WERI-Rb-1 (cell line): ENCODE measurements around the gene CNOT10.

Experiments used
- DNase-seq: peaks from one replicate; pipeline ENCODE4 v3.0.0-alpha.2; 2020
- H3K27ac ChIP-seq: fragments of 250-450 bp; sonication (Bioruptor Pico); 2 replicates; pipeline ENCODE4 v1.5.1; 2020; ENCODE audit warnings: mild to moderate bottlenecking, moderate library complexity
- H3K27me3 ChIP-seq: fragments of 250-450 bp; sonication (Bioruptor Pico); 2 replicates; pipeline ENCODE4 v1.5.1; 2021; ENCODE audit warnings: mild to moderate bottlenecking, low read depth, moderate library complexity; ENCODE audit not compliant: insufficient read depth, severe bottlenecking
- H3K36me3 ChIP-seq: fragments of 250-450 bp; sonication (Bioruptor Pico); 2 replicates; pipeline ENCODE4 v1.5.1; 2020; ENCODE audit warnings: mild to moderate bottlenecking, moderate library complexity
- H3K4me3 ChIP-seq: 2 replicates; pipeline ENCODE4 v1.5.1; 2011; ENCODE audit warnings: low read depth, mild to moderate bottlenecking, control low read depth, low read length
- H3K9me3 ChIP-seq: fragments of 250-450 bp; sonication (Bioruptor Pico); 2 replicates; pipeline ENCODE4 v1.5.1; 2021; ENCODE audit warnings: mild to moderate bottlenecking, moderate library complexity; ENCODE audit not compliant: severe bottlenecking
- CTCF ChIP-seq: IDR thresholded peaks from 2 replicates; pipeline ENCODE4 v1.5.1; 2011; ENCODE audit warnings: low read depth, mild to moderate bottlenecking, control low read depth, inconsistent platforms, low read length

Gene CNOT10

GRCh38 chr3:32758375-32758753 lies 73.4 kb downstream of the CNOT10 start:
- no peaks in the 10 kb centered on the region for H3K27me3 ChIP-seq
- H3K4me3 ChIP-seq: no peak overlapping the region
- no peaks in the 10 kb centered on the region for H3K9me3 ChIP-seq
- no peak for TF ChIP-seq CTCF
- peaks cover 15% of the 10 kb centered on the region for H3K36me3 ChIP-seq
- H3K27ac ChIP-seq: no peak overlapping the region
- DNase-seq: no peak

GRCh38 chr3:32759342-32759741 lies 74.4 kb downstream of the CNOT10 start:
- Histone ChIP-seq H3K4me3 (no peak overlapping the region), H3K27me3 (no peaks in the 10 kb centered on the region), H3K9me3 (no peaks in the 10 kb centered on the region), H3K27ac (no peak overlapping the region), H3K36me3 (peaks cover 20% of the 10 kb centered on the region)
- TF ChIP-seq CTCF: no peak
- DNase-seq: no peak

- Histone ChIP-seq H3K27ac (no peak overlapping the region), H3K9me3 (no peaks in the 10 kb centered on the region), H3K4me3 (no peak overlapping the region), H3K27me3 (no peaks in the 10 kb centered on the region), H3K36me3 (peaks cover 47% of the 10 kb centered on the region)
- no peak for TF ChIP-seq CTCF
- DNase-seq: no peak
Measured at GRCh38 chr3:32764481-32764880, 79.5 kb downstream of the CNOT10 start.

GRCh38 chr3:32778389-32778788 lies 93.4 kb downstream of the CNOT10 start:
- Histone ChIP-seq H3K27me3 (no peaks in the 10 kb centered on the region), H3K9me3 (no peaks in the 10 kb centered on the region), H3K36me3 (peaks cover 22% of the 10 kb centered on the region), H3K27ac (no peak overlapping the region), H3K4me3 (no peak overlapping the region)
- peak; percentile 16 for DNase-seq
- TF ChIP-seq CTCF: peak; percentile 27; the same call in 1 of the 2 replicates

GRCh38 chr3:32780071-32780734 lies 95.2 kb downstream of the CNOT10 start:
- H3K4me3 ChIP-seq: peak overlapping the region; percentile 89
- no peak for DNase-seq
- TF ChIP-seq CTCF: no peak
- no peaks in the 10 kb centered on the region for H3K27me3 ChIP-seq
- H3K9me3 ChIP-seq: no peaks in the 10 kb centered on the region
- peak overlapping the region; percentile 85 for H3K27ac ChIP-seq
- peaks cover 5% of the 10 kb centered on the region for H3K36me3 ChIP-seq

- H3K9me3 ChIP-seq: no peaks in the 10 kb centered on the region
- peak; percentile 85 for DNase-seq
- H3K27me3 ChIP-seq: no peaks in the 10 kb centered on the region
- peak; percentile 42; the same call in 1 of the 2 replicates for TF ChIP-seq CTCF
- H3K4me3 ChIP-seq: peak overlapping the region; percentile 89
- H3K36me3 ChIP-seq: peaks cover 2% of the 10 kb centered on the region
- H3K27ac ChIP-seq: peak overlapping the region; percentile 85
Measured at GRCh38 chr3:32780735-32781210, 95.8 kb downstream of the CNOT10 start.
